ENCODE data around the gene DND1. TPM values are rescaled to one million over a fixed set of nuclear protein-coding genes. Genes with fewer than 3 reads are reported as not detected.
"Not testable (repeated sequence)": the region's sequence is repeated elsewhere in the genome, so short reads cannot be mapped to it uniquely, and the experiment has no call there.

DND1 gene
- total RNA-seq = under 1 TPM; 0.35 to 0.44 TPM
- long read RNA-seq, partial matches to known transcripts = 0 of 1 reads
- long read RNA-seq, other reads (novel, unspliced or antisense) = 1 of 1 reads

DNA sequence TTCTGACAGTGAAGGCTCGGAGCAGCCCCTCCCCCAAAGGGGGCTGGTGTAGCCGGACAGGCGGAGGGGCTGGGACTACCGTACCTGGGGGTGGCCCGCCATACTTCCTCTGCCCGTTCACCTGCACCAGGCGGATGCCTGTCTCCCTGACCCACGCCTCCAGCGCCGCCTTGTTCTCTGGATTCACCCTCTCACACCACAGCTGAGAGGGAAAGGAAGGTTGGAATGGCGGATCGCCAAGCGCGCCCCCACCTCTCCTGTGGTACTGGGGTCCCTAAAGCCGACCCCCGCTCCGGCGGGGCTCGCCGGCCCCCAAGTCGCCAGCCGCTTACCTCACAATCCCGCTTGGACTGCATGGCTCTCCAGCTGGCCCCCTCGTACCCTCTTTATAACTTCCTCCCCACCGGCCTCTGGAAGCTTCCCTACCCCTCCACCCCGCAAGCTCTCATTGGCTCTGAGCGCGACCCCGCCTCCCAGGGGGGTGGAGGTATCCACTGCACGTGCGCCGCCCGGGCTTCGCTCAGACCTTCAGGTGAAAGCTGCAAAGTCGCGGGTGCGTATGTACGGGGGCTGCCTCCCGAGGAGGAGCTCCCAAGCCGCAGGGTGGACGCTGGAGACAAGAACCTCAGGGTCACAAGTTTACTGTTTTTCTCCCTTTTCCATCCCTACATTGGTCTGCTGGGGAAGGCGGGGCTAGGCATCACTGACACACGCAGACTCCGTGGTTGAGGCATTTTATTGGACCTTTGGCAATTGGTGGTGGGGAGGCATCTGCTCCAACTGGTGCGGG, at the start of gene DND1:
Gene DND1 (minus strand): TSS at position 390 of the 790 bp plus-strand sequence. CDS start 34 bp downstream, at position 356.
- DNase-seq = peak; percentile 32
- ATAC-seq = peak in 1 of 2 donors; percentile 4
- intact Hi-C loops (cut with DNase I) = no loop called here

- ATAC-seq; intact Hi-C loops (cut with DNase I); DNase-seq: not testable (repeated sequence)
Observed at GRCh38 chr5:140721395-140721794, 48.0 kb upstream of the DND1 start.

- intact Hi-C loops (cut with DNase I) = not testable (repeated sequence)
Observed at GRCh38 chr5:140720738-140721137, 47.4 kb upstream of the DND1 start.

GRCh38 chr5:140718266-140718592, 44.9 kb upstream of the DND1 start:
- no peak for ATAC-seq
- DNase-seq = no peak
- intact Hi-C loops (cut with DNase I) = no loop called here

More at GRCh38 chr5:140720738-140721137, 47.4 kb upstream of the DND1 start:
- not testable (repeated sequence) for DNase-seq, ATAC-seq

- DNase-seq; intact Hi-C loops (cut with DNase I); ATAC-seq: not testable (repeated sequence)
Observed at GRCh38 chr5:140716238-140716637, 42.9 kb upstream of the DND1 start.

- ATAC-seq (no peak), DNase-seq (no peak)
- intact Hi-C loops (cut with DNase I) = no loop called here
Observed at GRCh38 chr5:140713562-140714094, 40.3 kb upstream of the DND1 start.

DNA sequence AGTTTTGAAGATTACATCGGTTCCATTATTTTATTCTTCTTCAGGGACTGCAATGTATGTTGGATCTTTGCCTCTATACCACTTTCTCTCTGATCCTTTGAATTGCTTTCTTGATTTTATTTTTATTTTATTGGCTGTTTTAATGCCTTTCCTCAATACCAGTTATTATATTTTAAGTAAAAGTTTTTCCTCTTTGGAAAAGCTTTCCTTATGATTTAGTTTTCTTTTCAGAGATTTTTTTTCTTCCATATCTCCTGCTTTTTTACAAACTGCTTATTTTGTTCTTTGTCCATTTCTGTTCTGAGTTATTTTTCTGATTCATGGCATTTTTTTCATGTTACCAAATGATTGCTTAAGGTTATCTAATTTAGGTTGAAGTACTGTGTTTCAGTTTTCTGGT, 38.4 kb upstream of the DND1 start:
- intact Hi-C loops (cut with DNase I) = no loop called here
- no peak for ATAC-seq
- DNase-seq = no peak

DNA sequence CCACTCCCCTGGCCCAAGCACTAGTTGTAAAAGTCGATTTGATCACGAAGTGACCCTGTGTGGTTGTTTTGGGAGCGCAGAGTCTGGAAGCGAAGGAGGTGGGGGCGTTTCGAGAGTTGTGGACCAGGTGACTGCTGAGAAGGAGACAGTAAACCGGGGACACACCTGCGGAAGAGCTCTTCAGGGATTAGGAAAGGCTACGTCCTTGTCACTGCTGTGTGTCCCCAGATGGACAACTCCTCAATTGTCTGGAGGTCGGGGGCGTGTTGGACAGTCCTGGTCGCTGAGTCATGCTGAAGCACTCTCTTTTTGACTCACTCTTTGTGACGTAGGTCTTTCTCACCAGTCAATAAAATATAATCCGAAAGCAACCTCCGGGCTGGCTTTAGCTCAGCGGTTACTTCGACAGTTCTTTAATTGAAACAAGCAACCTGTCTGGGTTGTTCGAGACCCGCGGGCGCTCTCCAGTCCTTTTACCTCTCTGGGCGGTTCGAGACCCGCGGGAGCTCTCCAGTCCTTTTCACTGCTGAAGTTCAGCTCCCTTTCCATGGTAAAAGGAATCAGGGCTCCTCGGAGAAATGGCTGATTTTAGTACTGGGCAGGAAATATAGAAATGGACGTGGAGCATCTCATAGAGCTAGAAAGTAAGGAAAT, 37.6 kb upstream of the DND1 start:
- intact Hi-C loops (cut with DNase I) = no loop called here
- DNase-seq (peak; percentile 89), ATAC-seq (peak; percentile 93 to 97)

GRCh38 chr5:140708787-140709186, 35.4 kb upstream of the DND1 start:
- intact Hi-C loops (cut with DNase I); ATAC-seq; DNase-seq: not testable (repeated sequence)

DNA sequence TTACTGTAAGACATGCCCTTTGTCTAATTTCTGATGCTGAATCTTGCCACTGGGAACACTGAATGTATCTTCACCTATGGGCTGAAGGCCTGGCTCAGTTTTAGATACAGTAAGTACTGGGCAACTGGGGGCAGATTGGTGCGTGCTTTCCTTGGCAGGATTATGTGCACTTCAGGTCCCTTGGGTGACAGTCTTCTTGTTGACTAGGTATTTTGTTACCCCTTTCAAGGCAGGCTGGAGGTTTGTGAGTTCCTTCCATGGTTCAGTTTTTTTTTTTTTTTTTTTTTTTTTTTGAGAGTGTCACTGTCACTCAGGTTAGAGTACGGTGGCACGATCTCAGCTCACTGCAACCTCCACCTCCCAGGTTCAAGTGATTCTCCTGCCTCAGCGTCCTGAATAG, 34.4 kb upstream of the DND1 start:
- DNase-seq (no peak), ATAC-seq (no peak)
- intact Hi-C loops (cut with DNase I) = no loop called here

- peak; percentile 99 to 100 for ATAC-seq
- DNase-seq = peak; percentile 95
- intact Hi-C loops (cut with DNase I) = no loop called here
Observed at GRCh38 chr5:140700177-140701144, 27.1 kb upstream of the DND1 start, which contains the start of gene ZMAT2. Gene ZMAT2 (plus strand): TSS chr5:140700447. CDS start chr5:140700461, 14 bp downstream.

DNA sequence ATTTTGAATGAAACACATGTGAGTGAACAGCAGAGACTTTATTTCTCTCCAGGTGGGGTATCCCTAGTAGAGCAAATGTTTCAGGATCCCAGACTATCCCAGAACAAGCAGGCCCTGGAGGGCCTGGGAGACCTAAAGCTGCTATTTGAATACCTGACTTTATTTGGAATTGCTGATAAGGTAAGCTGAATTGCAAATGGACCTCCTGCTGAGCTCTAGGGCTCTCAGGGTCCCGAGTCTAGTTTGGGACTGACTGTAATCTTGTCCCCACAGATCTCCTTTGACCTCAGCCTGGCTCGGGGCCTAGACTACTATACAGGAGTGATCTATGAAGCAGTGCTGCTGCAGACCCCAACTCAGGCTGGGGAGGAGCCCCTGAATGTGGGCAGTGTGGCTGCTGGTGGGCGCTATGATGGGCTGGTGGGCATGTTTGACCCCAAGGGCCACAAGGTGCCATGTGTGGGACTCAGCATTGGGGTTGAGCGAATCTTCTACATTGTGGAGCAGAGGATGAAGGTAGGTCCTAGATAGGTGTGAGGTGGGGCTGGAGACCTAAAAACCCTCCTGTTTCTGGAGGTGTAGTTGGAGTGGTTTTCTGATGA, 23.6 kb upstream of the DND1 start:
- no peak for ATAC-seq
- DNase-seq = no peak
- intact Hi-C loops (cut with DNase I) = no loop called here

GRCh38 chr5:140694276-140694675, 20.9 kb upstream of the DND1 start:
- DNase-seq (no peak), ATAC-seq (no peak)
- intact Hi-C loops (cut with DNase I) = no loop called here

DNA sequence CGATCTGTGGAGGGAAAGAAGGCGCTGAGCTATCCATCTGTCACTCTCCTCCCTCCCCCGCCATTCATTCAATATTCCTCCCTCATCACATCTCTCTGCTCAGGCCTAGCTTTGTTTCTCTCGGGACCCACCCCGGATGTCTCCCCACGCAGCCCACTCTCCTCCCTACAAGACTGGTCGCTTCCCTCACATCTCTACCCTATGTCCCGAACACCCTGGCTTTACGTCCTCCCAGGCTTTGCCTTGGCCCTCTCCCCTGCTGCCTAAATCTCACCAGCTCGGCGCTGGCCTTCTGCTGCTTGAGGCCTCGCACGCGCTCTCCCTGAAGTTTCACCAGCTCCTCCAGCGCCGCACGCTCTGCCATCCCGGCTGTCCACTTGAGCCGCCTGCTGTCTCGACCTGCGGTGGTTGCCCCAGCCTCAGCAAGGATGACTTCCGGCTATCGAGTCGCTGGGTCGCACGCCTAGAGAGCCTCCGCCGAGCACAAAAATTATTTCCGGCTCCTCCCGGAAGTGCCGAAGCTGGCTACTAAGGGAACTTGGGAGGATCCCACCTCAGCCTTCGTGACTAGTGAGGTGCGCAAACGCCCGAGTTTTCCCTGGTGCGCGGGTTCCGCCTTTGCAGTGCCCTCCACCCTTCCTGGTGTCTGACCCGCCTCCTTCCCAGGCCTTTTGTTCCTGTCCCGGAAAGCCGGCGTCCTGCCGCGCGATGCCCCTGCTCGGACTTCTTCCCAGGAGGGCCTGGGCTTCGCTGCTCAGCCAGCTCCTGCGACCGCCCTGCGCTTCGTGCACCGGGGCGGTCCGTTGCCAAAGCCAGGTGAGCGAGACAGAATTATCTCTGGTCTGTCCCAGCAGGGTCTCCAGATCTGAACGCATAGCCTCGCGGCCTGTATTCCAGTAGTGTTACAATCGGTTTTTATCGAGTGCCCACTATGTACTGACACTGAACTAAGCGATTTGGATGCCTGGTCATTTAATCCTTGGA, 17.9 kb upstream of the DND1 start, which contains the start of the genes HARS1 and HARS2:
Gene HARS1 (minus strand): TSS at position 430 of the 984 bp plus-strand sequence. CDS start 66 bp downstream, at position 364.
Gene HARS2 (plus strand): TSS at position 515 of the 984 bp plus-strand sequence. CDS start 194 bp downstream, at position 709.
- ATAC-seq (peak; percentile 98), DNase-seq (peak; percentile 93)
- intact Hi-C loops (cut with DNase I) = loop anchor here in 1 of 2 donors (2.0 kb wide), 1 partner anchor 26 kb away; the partner anchor contains the start of gene WDR55

- ATAC-seq = peak in 1 of 2 donors; percentile 1
- no peak for DNase-seq
- intact Hi-C loops (cut with DNase I) = loop anchor here in 1 of 2 donors (2.0 kb wide), 1 partner anchor 26 kb away; the partner anchor contains the start of gene WDR55
Observed at GRCh38 chr5:140690376-140690932, 17.1 kb upstream of the DND1 start.

DNA sequence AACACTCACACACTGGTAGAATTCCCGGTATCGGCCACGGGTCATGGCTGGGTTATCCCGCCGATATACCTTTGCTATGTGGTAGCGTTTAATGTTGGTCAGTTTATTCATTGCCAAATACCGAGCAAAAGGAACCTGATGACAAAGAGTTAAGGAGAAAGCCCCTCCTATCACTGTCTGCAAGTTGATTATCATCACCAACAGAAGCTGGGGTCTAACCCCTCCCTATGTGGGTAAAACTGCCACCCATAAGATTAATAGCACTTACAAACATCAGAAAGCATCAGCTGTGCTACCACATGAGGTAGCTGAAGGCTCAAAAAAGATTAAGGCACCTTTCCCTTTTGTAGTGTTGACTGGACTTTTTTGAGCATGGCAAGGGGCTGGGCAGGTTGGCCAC, 5.6 kb upstream of the DND1 start:
- no peak for DNase-seq
- ATAC-seq = no peak
- intact Hi-C loops (cut with DNase I) = no loop called here

DNA sequence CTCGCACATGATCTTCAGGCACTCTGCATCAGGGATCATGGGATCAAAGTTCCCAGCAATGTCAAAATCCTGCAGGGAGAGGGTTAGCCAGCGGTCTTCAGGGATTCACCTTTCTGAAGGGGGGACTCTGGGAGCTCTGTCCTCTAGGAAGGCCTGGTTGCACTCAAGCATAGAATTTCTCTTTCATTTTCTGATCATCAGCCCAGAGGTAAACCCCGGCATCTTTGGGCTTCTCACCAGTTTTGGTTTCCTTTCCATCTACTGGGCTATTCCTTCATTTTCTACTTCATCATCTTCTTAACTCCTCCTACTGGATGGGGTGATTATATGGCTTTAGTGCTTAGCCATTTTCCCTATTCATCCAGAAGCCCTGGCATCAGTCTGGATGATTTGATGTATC, 4.6 kb upstream of the DND1 start:
- ATAC-seq (no peak), DNase-seq (no peak)
- intact Hi-C loops (cut with DNase I) = no loop called here

All from left cardiac atrium (tissue), 4 donors.